Measurements from ENCODE around the gene SREK1. TPM values are rescaled to one million over a fixed set of nuclear protein-coding genes. Genes with fewer than 3 reads are reported as not detected.

Gene SREK1
- total and polyA plus RNA-seq, 2 donors (not counting 1 experiment from before 2014, with no cell fraction given) = 28.4 to 94.5 TPM

- Histone ChIP-seq H2AFZ (ENCODE audit: low read length) (no peak overlapping the region), H3K36me3 (ENCODE audit: control insufficient read depth, insufficient read depth, low read length) (peaks cover 1% of the 10 kb centered on the region), H3K27ac (ENCODE audit: insufficient read depth, low read length) (no peak overlapping the region), H3K9ac (ENCODE audit: insufficient read depth, low read length) (no peak overlapping the region), H3K4me3 (replicated peaks in 1 of 4; ENCODE audit: control extremely low read depth in 1 of 4, insufficient read depth in 1 of 4, low read depth in 3 of 4, low read length in 4 of 4) (no peak overlapping the region), H3K9me3 (ENCODE audit: control insufficient read depth, insufficient read depth, low read depth, low read length) (no peaks in the 10 kb centered on the region), H3K79me2 (ENCODE audit: control insufficient read depth, insufficient read depth, low read length) (peaks cover 20% of the 10 kb centered on the region), H3K4me1 (ENCODE audit: control insufficient read depth, extremely low read depth, insufficient read depth, low read length) (no peaks in the 10 kb centered on the region), H3K27me3 (ENCODE audit: control insufficient read depth, insufficient read depth, low read length) (no peaks in the 10 kb centered on the region), H4K20me1 (ENCODE audit: control insufficient read depth, extremely low read depth, insufficient read depth, low read length) (no peaks in the 10 kb centered on the region), H3K4me2 (ENCODE audit: extremely low read depth, insufficient read depth, low read length) (no peak overlapping the region)
- TF ChIP-seq EZH2 (IDR thresholded peaks at IDR 0.05; ENCODE audit: low read length, missing control alignments) = no peak
- TF ChIP-seq, protein P1, sequence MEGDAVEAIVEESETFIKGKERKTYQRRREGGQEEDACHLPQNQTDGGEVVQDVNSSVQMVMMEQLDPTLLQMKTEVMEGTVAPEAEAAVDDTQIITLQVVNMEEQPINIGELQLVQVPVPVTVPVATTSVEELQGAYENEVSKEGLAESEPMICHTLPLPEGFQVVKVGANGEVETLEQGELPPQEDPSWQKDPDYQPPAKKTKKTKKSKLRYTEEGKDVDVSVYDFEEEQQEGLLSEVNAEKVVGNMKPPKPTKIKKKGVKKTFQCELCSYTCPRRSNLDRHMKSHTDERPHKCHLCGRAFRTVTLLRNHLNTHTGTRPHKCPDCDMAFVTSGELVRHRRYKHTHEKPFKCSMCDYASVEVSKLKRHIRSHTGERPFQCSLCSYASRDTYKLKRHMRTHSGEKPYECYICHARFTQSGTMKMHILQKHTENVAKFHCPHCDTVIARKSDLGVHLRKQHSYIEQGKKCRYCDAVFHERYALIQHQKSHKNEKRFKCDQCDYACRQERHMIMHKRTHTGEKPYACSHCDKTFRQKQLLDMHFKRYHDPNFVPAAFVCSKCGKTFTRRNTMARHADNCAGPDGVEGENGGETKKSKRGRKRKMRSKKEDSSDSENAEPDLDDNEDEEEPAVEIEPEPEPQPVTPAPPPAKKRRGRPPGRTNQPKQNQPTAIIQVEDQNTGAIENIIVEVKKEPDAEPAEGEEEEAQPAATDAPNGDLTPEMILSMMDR (conservative IDR thresholded peaks at IDR 0.05 in 1 of 2, IDR thresholded peaks at IDR 0.05 in 1 of 2; ENCODE audit: low read depth in 1 of 2, low read length in 2 of 2) = no peak
- no peak for DNase-seq (ENCODE audit: low read depth in 2 of 2)
These were observed 12.9 kb downstream of the SREK1 start for GRCh38 chr5:66157046-66157445.

DNA sequence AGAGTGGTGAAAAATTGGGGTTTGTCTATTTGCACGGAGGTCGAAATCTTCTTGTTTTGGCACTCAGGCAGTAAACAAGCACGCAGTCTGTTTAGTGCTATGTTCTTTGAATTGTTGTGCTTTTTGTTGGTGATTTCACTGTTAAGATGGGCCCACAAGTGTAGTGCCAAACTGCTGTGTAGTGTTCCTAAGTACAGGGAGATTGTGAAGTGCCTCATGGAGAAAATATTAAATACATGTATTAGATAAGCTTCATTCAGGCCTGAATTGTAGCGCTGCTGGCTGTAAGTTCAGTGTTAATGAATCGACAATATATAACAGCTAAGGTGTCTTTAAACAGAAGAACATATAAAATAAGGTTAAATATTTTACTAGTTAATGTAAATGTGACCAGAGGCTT lies 17.3 kb downstream of the SREK1 start:
- H3K27me3 ChIP-seq (ENCODE audit: control insufficient read depth, insufficient read depth, low read length) = no peaks in the 10 kb centered on the region
- no peaks in the 10 kb centered on the region for H3K79me2 ChIP-seq (ENCODE audit: control insufficient read depth, insufficient read depth, low read length)
- H4K20me1 ChIP-seq (ENCODE audit: control insufficient read depth, extremely low read depth, insufficient read depth, low read length) = no peaks in the 10 kb centered on the region
- peaks cover 3% of the 10 kb centered on the region for H3K36me3 ChIP-seq (ENCODE audit: control insufficient read depth, insufficient read depth, low read length)
- no peaks in the 10 kb centered on the region for H3K9me3 ChIP-seq (ENCODE audit: control insufficient read depth, insufficient read depth, low read depth, low read length)
- H3K4me2 ChIP-seq (ENCODE audit: extremely low read depth, insufficient read depth, low read length) = no peak overlapping the region
- H3K9ac ChIP-seq (ENCODE audit: insufficient read depth, low read length) = no peak overlapping the region
- H3K4me1 ChIP-seq (ENCODE audit: control insufficient read depth, extremely low read depth, insufficient read depth, low read length) = no peaks in the 10 kb centered on the region
- H3K4me3 ChIP-seq (replicated peaks in 1 of 4; ENCODE audit: control extremely low read depth in 1 of 4, insufficient read depth in 1 of 4, low read depth in 3 of 4, low read length in 4 of 4) = no peak overlapping the region
- no peak for TF ChIP-seq EZH2 (IDR thresholded peaks at IDR 0.05; ENCODE audit: low read length, missing control alignments)
- TF ChIP-seq, protein P1 (conservative IDR thresholded peaks at IDR 0.05 in 1 of 2, IDR thresholded peaks at IDR 0.05 in 1 of 2; ENCODE audit: low read depth in 1 of 2, low read length in 2 of 2) = no peak
- no peak overlapping the region for H2AFZ ChIP-seq (ENCODE audit: low read length)
- DNase-seq (ENCODE audit: low read depth in 2 of 2) = no peak
- no peak overlapping the region for H3K27ac ChIP-seq (ENCODE audit: insufficient read depth, low read length)

- DNase-seq (ENCODE audit: low read depth in 2 of 2) = peak in 1 of 2 donors; percentile 82
These were observed 20.1 kb downstream of the SREK1 start for GRCh38 chr5:66164044-66164790.

More at GRCh38 chr5:66164044-66164790, 20.1 kb downstream of the SREK1 start:
- no peaks in the 10 kb centered on the region for H3K79me2 ChIP-seq (ENCODE audit: control insufficient read depth, insufficient read depth, low read length)
- H3K4me1 ChIP-seq (ENCODE audit: control insufficient read depth, extremely low read depth, insufficient read depth, low read length) = no peaks in the 10 kb centered on the region
- no peaks in the 10 kb centered on the region for H4K20me1 ChIP-seq (ENCODE audit: control insufficient read depth, extremely low read depth, insufficient read depth, low read length)
- H3K27me3 ChIP-seq (ENCODE audit: control insufficient read depth, insufficient read depth, low read length) = no peaks in the 10 kb centered on the region
- TF ChIP-seq, protein P1 (conservative IDR thresholded peaks at IDR 0.05 in 1 of 2, IDR thresholded peaks at IDR 0.05 in 1 of 2; ENCODE audit: low read depth in 1 of 2, low read length in 2 of 2) = no peak
- no peak for TF ChIP-seq EZH2 (IDR thresholded peaks at IDR 0.05; ENCODE audit: low read length, missing control alignments)
- no peak overlapping the region for H3K4me3 ChIP-seq (replicated peaks in 1 of 4; ENCODE audit: control extremely low read depth in 1 of 4, insufficient read depth in 1 of 4, low read depth in 3 of 4, low read length in 4 of 4)
- H3K9me3 ChIP-seq (ENCODE audit: control insufficient read depth, insufficient read depth, low read depth, low read length) = no peaks in the 10 kb centered on the region
- H3K27ac ChIP-seq (ENCODE audit: insufficient read depth, low read length) = no peak overlapping the region
- H3K9ac ChIP-seq (ENCODE audit: insufficient read depth, low read length) = no peak overlapping the region
- peaks cover 3% of the 10 kb centered on the region for H3K36me3 ChIP-seq (ENCODE audit: control insufficient read depth, insufficient read depth, low read length)
- H3K4me2 ChIP-seq (ENCODE audit: extremely low read depth, insufficient read depth, low read length) = no peak overlapping the region
- no peak overlapping the region for H2AFZ ChIP-seq (ENCODE audit: low read length)

All from fibroblast of lung (primary cell).